GM18517 (cell line): ENCODE data around the gene C6orf58.
"Not testable (repeated sequence)": the region's sequence is repeated elsewhere in the genome, so short reads cannot be mapped to it uniquely, and the experiment has no call there.

Experiments used
- ATAC-seq: cut with Tn5 transposase; IDR thresholded peaks from one replicate; pipeline ENCODE4 v1.9.1; 2021; ENCODE audit warnings: mild to moderate bottlenecking, moderate library complexity; ENCODE audit not compliant: unreplicated experiment

C6orf58 gene

DNA sequence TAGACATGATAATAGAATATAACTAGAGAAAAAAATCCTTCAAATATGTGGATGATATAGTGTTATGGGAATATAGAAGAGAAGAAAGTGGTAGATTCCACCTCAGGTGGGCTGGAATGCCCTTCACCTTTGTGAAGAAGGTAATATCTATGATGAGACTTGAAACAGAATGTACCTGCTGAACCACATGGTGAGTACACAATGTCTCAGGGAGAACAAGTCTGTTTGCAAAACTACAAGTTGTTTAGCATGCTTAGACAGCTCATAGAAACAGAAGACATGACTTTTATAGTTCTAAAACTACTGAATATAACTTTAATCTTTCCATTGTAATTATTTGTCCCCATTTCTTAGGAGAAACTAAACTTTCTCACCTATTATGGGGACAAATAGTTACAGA, 12.2 kb downstream of the C6orf58 start:
- ATAC-seq: no peak

DNA sequence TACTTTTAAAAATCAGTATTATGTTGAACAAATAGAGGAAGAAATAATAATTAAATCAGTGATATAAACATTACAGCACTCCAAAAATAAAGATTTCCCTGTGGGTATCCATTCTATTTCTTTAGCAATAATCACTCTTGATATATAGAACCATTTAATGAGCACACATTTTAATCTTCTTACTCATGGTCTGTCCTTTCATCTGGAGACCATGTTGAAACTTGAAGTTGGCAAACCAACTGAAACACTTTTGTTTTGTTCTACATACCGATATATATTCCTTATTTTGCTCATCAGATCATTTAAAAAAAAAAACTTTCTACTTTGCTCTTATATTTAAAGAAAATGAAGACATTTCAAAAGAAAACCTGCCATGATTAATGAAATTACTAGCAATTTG, 13.4 kb downstream of the C6orf58 start:
- no peak for ATAC-seq

DNA sequence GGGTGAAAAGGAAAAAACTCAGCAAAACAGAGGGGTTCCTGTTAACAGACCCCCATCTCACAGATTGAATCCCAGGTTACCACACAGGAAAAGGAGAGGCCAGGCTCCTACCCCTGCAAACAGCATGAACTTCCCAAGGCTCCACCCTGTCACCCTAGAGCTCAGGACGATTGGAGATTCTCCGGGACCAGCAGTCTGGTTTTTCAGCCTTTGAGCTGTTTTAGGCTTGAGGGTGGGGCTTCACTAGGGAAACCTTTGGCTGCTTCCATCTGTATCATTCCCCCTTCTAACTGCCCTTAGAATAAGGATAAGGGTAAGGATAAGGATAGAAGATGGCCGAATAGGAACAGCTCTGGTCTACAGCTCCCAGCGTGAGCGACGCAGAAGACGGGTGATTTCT, 16.0 kb downstream of the C6orf58 start:
- ATAC-seq: no peak

DNA sequence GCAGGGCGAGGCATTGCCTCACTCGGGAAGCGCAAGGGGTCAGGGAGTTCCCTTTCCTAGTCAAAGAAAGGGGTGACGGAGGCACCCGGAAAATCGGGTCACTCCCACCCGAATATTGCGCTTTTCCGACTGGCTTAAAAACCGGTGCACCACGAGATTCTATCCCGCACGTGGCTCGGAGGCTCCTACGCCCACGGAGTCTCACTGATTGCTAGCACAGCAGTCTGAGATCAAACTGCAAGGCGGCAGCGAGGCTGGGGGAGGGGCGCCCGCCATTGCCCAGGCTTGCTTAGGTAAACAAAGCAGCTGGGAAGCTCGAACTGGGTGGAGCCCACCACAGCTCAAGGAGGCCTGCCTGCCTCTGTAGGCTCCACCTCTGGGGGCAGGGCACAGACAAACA, 16.5 kb downstream of the C6orf58 start:
- ATAC-seq: not testable (repeated sequence)

DNA sequence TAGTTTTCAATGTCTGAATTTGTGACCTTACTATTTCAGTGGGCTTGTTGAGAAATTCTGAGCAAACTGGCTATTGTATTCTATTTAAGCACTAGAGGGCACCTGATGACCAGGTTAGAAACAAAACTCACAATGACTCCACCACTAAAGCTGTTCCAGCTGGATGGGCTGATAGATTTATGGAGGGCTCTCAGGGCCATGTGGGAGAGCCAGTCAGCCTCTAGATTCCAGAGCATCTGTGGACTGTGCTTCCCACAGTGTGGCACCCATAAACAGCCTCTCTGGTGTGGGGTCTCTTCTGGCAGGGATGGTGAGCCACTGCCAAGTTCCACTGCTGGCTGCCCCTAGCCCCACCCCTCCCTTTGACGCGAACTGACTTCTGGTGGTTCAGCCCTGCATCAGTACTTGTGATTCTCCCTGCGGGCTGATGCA, 29.2 kb downstream of the C6orf58 start:
- no peak for ATAC-seq

DNA sequence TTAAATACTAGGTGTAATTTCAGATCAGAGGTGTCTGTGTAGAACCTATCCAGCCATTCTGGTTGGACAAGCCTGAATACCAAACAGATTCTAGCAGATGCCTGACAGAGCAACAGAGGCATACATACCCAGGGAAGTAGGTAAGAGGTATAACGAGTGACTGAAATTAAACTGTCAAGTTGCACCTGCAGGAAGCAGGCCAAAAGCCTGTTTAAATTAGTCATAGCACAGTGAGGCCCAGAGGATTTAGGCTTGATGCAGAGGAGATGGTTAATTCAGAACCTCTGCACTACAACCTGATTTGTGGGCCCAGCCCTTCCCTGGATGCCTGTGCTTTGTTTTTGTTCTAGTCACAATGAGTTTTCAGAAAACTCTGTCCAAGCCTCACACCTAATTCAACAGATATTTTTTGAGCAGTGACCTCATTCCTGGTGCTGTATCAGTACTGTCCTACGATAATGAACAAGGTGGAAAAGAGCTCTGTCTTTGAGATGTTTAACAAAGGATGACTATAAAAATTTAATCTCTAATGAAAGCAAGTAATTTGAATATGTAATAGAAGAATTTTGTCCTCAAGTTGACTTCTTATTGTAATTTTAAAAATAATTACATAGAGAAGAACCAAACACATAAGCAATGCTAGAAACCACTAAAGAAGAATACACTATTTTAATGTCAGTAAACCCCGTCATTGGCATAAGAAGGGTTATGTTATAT, 31.7 kb downstream of the C6orf58 start:
- ATAC-seq: no peak

DNA sequence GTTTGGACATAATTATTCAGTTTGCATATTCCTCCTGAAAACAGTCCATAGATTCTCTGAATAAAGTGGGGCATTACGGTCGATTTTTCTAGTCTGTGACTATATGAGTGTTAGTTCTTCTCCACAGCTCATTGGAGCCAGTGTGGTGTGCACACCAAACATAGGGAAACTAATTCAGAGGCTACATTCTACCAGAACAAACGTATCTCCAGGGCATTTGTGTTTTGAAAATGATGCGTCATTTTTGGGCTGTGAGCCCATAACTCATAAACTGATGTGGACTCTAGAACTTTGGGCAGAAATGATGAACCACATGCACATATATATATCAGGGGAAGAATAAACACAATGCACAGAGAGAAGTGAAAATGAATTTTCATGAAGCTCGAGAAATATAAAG, 41.8 kb downstream of the C6orf58 start:
- ATAC-seq: no peak

DNA sequence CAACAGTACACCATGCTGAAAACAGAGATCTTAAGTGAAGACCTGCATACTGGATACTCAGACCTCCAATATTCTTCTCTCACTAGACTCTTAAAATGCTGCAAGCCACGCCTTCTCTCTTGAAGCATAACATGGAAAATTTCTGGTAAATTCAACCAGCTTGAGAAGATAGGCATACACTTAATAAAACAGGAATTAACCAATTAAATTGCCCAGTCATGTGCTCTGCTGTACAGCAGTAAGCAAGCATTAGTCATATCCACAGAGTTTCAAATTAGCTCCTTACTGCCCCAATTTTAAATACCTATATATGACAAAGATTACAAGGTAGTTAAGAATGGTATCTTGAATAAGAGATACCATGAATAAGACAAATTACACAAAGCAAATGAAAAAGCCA, 53.8 kb downstream of the C6orf58 start:
- no peak for ATAC-seq

DNA sequence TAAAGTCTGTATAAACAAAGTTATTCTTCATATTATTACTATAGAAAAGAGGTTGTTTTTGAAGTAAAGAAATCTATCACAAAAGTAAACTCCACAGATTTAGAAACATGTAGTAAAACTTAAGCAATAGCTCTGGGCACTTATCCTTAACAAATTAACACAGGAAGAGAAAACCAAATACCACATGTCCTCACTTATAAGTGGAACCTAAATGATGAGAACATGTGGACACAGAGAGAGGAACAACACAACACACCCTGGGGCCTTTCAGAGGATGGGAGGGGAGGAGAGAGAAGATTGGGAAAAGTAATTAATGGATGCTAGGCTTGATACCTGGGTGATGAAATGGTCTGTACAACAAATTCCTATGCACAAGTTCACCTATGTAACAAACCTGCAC, 57.2 kb downstream of the C6orf58 start:
- no peak for ATAC-seq

DNA sequence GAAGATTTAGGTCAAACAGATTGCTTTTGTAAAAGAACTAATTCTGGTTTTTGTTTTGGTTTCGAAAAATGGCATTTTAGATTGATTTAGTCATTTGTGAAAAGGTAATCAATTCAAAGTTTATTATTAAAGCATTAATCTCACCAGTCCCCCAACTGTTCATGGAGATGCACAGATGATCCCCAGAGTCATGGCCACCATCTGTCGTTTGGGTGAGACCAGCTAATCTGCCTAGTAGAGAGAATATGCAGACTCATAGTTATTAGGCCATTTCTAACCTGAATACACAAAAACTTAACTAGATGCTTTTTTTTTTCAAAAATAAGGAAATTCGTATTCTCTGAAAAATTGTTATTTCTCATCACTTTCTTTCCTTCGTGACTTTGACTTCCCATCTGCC, 58.1 kb downstream of the C6orf58 start:
- no peak for ATAC-seq

DNA sequence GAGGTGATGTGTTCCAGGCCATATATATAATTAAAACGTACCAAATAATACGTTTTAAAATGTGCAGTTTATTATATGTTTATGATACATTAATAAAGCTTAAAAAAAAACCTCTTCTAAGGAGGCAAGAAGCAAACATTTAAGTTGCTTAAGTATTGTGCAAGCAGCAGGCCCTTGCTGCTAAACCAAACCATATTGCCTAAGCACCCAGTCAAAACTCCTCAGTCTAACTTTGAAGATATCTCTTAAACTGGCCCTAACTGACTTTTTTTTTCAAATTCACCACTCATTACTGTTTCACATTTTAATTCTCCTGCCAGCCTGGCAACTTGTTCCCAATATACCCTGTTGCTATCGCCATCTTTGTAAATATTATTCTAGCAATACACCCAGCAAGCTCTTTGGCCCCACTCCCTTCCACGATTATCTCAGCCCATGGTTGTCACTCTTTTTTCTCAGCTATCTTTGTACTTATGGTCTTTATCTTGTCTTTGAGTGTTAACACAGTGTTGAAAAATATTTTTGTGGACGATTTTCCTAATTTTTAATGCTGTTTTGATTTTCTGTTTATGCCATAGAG, 60.9 kb downstream of the C6orf58 start:
- ATAC-seq: no peak
